ENCODE results near the gene CKAP2L. TPM values are rescaled to one million over a fixed set of nuclear protein-coding genes. Genes with fewer than 3 reads are reported as not detected.
"Not testable (repeated sequence)": the region's sequence is repeated elsewhere in the genome, so short reads cannot be mapped to it uniquely, and the experiment has no call there.

CKAP2L gene
- total RNA-seq, 2 donors from 2014 or later, result 0.24 to 0.65 TPM

- intact Hi-C loops (cut with DNase I), result loop anchor here in 1 of 2 donors (2.0 kb wide), 1 partner anchor 100 kb away; no protein-coding TSS in a partner anchor
- not testable (repeated sequence) for DNase-seq (ENCODE audit: low spot score)
These were observed 47.5 kb downstream of the CKAP2L start for GRCh38 chr2:112716826-112717352.

DNA sequence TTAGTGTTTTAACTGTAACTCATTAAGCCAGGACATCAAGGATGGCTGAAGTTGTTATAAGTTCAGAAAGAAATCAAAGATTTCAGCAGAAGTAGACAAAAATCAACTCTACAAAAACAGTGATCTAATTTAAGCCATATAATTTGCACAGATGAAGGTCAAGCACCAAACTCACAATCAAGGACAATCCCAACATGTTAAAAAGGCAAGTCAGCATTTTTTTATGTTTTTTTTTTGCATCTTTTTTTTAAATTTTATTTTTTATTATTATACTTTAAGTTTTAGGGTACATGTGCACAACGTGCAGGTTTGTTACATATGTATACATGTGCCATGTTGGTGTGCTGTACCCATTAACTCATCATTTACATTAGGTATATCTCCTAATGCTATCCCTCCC is 48.3 kb downstream of the CKAP2L start:
- intact Hi-C loops (cut with DNase I), result loop anchor here in 1 of 2 donors (2.0 kb wide), 1 partner anchor 99 kb away; no protein-coding TSS in a partner anchor

DNA sequence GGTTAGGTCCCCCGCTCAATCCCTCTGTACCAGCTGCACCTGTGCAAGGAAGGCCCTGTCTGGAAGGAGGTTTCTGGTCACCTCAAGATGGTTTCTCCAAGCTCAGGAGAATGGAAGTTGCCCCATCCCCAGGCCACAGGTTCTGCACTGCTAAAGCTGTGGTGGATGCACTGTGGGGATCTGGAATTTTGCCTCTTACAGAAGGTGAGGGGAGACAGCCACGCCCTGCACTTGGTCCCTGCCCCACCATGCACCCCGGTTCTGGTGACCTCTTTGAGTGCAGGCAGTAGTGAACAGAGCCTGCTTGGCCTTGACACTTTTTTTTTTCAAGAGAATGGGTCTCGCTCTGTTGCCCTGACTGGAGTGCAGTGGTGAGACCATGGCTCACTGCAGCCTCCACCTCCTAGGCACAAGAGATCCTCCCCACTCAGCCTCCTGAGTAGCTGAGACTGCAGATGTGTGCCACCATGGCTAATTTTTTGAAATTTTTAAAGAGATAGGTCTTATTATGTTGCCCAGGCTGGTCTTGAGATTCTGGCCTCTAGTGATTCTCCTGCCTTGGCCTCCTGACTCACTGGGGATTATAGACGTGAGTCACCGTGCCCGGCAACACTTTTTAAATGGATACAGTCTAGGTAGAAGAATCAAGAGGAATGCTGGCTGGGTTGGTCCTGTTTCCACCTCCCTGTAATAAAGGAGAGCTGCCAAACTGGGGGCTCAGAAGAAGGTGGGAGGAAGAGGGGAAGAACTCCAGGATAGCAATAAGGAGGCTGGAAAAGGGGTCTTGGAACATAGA is 49.4 kb downstream of the CKAP2L start:
- DNase-seq (ENCODE audit: low spot score), result no peak
- intact Hi-C loops (cut with DNase I), result no loop called here

More for the DNA sequence above, 48.3 kb downstream of the CKAP2L start:
- not testable (repeated sequence) for DNase-seq (ENCODE audit: low spot score)

DNA sequence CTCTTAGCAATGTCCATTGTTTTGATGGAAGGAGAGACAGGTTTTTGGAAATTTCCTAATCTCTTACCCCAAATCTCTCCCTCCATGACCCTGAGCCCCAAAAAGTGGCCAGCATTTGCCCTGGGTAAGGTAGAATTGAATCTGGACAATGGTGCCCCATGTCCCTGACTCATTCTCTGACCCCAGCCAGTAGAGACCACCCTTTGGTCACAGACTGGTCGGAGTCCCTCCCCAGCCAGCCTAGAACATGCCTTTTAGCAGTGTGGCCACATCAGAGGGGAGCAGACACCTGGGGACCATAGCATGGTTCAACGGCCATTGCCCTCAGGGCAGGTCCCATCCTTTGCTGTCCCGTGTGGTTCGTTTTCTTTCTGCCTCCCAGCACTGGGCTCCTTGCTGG is 50.1 kb downstream of the CKAP2L start:
- no peak for DNase-seq (ENCODE audit: low spot score)
- intact Hi-C loops (cut with DNase I), result no loop called here

DNA sequence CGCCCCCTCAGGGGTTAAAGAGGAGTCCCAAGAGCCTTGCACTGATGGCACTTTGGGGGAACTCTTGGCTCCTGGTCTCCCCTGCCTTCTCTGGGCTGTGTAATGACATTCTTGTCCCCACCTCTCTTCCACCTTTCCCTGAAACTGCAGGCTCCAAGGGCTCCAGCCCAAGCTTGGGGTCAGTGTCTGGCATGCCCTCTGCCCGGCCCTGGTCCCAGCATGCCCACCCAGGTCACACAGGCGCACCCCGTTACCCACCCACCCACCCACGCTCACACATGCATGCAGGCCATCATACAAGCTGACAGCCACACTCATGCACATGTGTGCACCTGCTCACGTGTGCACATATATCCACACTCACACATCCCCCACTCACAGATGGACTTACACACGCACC is 50.5 kb downstream of the CKAP2L start:
- intact Hi-C loops (cut with DNase I), result no loop called here

GRCh38 chr2:112713585-112713925 is 50.9 kb downstream of the CKAP2L start:
- intact Hi-C loops (cut with DNase I), result no loop called here
- no peak for DNase-seq (ENCODE audit: low spot score)

More for the DNA sequence above, 50.5 kb downstream of the CKAP2L start:
- DNase-seq (ENCODE audit: low spot score), result no peak

DNA sequence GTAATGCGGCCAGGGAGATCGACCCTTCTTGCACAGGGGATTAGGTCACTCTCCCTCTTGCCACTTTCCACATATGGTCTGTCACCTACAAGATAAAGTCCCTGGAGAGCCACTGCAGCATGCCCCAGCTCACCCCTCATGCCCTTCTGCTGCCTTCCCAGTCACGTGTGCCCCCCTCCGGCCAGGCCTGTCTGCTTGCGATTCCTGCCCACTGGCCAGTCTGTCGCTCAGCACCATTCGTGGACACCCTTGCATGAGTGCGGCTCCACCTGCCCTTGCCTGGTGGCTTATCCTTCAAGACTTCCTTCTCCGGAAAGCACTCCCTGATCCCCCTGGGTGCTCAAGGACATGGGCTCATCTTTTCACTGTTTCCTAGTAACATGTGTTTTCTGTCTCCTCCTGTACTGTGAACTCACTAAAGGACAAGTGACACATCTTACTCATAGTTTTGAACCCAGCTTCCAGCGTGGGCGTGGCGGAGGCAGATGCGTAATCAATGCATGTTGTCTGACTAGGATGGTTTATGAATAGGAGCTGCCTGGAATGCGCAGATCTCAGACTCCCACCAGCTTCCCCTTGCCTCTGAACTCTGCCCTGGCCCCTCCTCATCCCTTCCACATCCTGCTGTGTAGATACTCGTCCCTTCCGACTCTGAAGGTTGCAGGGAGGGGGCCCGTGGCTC is 51.4 kb downstream of the CKAP2L start:
- DNase-seq (ENCODE audit: low spot score), result no peak
- intact Hi-C loops (cut with DNase I), result no loop called here

DNA sequence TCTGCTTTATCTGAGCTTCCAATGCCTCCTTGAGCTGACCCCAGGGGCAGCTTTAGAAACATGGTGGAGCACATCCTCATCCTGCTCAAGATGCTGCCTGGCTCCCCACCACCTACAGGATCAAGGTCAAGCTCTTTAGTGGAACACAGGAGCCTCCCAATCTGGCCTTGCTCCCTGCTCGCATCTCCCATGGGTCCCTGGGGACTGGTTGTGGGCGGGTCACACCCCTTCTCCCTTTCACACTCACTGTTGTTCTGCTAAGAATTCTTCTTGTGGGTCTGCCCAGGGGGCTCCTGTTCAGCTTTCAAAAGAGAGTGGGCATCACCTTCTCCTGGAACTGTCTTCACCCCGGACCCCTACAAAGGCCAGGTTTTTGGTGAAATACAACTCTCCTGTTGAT is 51.9 kb downstream of the CKAP2L start:
- no peak for DNase-seq (ENCODE audit: low spot score)
- intact Hi-C loops (cut with DNase I), result no loop called here

- intact Hi-C loops (cut with DNase I), result no loop called here
These were observed 53.3 kb downstream of the CKAP2L start for GRCh38 chr2:112710956-112711750.

GRCh38 chr2:112709703-112710102 is 54.7 kb downstream of the CKAP2L start:
- intact Hi-C loops (cut with DNase I), result no loop called here
- DNase-seq (ENCODE audit: low spot score), result no peak

More at GRCh38 chr2:112710956-112711750, 53.3 kb downstream of the CKAP2L start:
- no peak for DNase-seq (ENCODE audit: low spot score)

- DNase-seq (ENCODE audit: low spot score), result no peak
These were observed 55.4 kb downstream of the CKAP2L start for GRCh38 chr2:112708968-112709367.

GRCh38 chr2:112706947-112707346 is 57.5 kb downstream of the CKAP2L start:
- intact Hi-C loops (cut with DNase I); DNase-seq (ENCODE audit: low spot score): not testable (repeated sequence)

More at GRCh38 chr2:112708968-112709367, 55.4 kb downstream of the CKAP2L start:
- intact Hi-C loops (cut with DNase I), result no loop called here

- intact Hi-C loops (cut with DNase I), result no loop called here
- no peak for DNase-seq (ENCODE audit: low spot score)
These were observed 58.2 kb downstream of the CKAP2L start for GRCh38 chr2:112706170-112706664.

DNA sequence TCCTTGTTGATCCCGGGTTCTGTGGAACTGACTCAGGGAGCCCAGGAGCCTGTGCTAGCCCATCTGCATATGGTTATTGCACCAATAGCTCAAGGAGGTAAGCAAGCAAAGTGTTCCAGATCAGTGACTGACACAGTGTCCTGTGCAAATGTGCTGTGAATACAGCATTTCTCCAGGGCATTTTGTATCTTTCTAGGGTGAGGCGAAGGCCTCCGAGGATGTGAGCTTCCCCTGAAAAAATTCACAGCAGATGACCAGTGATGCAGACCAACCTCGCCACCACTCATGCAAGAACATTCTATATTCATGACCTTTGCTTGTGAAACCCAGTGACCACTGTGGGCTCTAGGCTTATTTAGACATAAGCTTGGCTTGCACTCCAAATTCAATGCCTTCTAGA is 58.8 kb downstream of the CKAP2L start:
- intact Hi-C loops (cut with DNase I), result no loop called here
- DNase-seq (ENCODE audit: low spot score), result no peak

DNA sequence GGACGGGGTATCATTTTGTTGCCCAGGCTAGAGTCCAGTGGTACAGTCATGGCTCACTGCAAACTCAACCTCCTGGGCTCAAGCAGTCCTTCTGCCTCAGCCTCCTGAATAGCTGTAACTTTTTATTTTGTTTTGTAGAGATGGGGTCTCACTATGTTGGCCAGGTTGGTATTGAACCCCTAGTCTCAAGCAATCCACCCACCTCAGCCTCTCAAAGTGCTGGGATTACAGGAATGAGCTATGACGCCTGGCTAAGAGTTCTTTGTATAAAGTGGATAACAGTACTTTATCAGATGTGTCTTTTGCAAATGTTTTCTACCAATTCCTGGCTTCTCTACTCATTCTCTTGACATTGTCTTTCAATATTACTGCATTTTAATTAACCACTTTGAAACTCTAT is 60.7 kb downstream of the CKAP2L start:
- no peak for DNase-seq (ENCODE audit: low spot score)
- intact Hi-C loops (cut with DNase I), result no loop called here

DNA sequence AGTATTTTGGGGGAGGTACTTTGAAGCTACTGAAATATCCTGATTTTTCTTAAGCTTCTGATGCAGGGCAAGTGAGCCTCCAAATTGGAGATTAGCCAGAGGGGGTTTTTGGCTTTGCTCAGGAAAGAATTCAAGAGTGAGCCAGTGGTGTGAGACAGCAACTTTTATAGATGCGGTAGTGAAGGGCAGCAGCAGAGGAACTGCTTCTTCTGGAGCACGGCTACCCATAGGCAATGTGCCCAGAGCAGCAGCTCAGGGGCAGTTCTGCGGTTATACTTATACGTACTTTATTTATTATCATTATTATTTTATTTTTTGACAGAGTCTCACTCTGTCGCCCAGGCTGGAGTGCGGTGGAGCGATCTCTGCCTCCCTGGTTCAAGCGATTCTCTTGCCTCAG is 63.4 kb downstream of the CKAP2L start:
- intact Hi-C loops (cut with DNase I), result no loop called here
- no peak for DNase-seq (ENCODE audit: low spot score)

- intact Hi-C loops (cut with DNase I), result no loop called here
These were observed 64.3 kb downstream of the CKAP2L start for GRCh38 chr2:112699984-112700667.

GRCh38 chr2:112698834-112699515 is 65.4 kb downstream of the CKAP2L start:
- intact Hi-C loops (cut with DNase I), result no loop called here
- DNase-seq (ENCODE audit: low spot score), result no peak

More at GRCh38 chr2:112699984-112700667, 64.3 kb downstream of the CKAP2L start:
- no peak for DNase-seq (ENCODE audit: low spot score)
